ENCODE results near the gene ADRA1B. TPM values are rescaled to one million over a fixed set of nuclear protein-coding genes. Genes with fewer than 3 reads are reported as not detected.

Gene ADRA1B
- total RNA-seq, 1 donor from 2014 or later = not detected

GRCh38 chr5:159917994-159918393 is 1.7 kb downstream of the ADRA1B start:
- Mint-ChIP-seq H3K4me3 (no peak overlapping the region), H3K27ac (no peak overlapping the region), H3K4me1 (ENCODE audit: low read depth) (peaks cover 11% of the 10 kb centered on the region), H3K27me3 (ENCODE audit: insufficient read depth) (peaks cover 41% of the 10 kb centered on the region), H3K36me3 (ENCODE audit: low read depth) (no peaks in the 10 kb centered on the region), H3K9me3 (no peaks in the 10 kb centered on the region)
- intact Hi-C loops (cut with micrococcal nuclease) = loop anchor here (5.0 to 10.0 kb wide), 2 partner anchors 631 to 763 kb away; no protein-coding TSS in a partner anchor
- DNase-seq (ENCODE audit: low spot score) = no peak

- intact Hi-C loops (cut with micrococcal nuclease) = no loop called here
- Mint-ChIP-seq H3K27me3 (ENCODE audit: insufficient read depth) (peaks cover 33% of the 10 kb centered on the region), H3K9me3 (no peaks in the 10 kb centered on the region), H3K27ac (no peak overlapping the region), H3K4me3 (no peak overlapping the region), H3K4me1 (ENCODE audit: low read depth) (peaks cover 5% of the 10 kb centered on the region), H3K36me3 (ENCODE audit: low read depth) (no peaks in the 10 kb centered on the region)
- DNase-seq (ENCODE audit: low spot score) = no peak
Observed at GRCh38 chr5:159921721-159922120, 5.4 kb downstream of the ADRA1B start.

GRCh38 chr5:159923008-159923407 is 6.7 kb downstream of the ADRA1B start:
- intact Hi-C loops (cut with micrococcal nuclease) = no loop called here

GRCh38 chr5:159928122-159928909 is 12.0 kb downstream of the ADRA1B start:
- no peak for DNase-seq (ENCODE audit: low spot score)
- H3K9me3 Mint-ChIP-seq = no peaks in the 10 kb centered on the region
- no peaks in the 10 kb centered on the region for H3K36me3 Mint-ChIP-seq (ENCODE audit: low read depth)
- no peak overlapping the region for H3K4me3 Mint-ChIP-seq
- intact Hi-C loops (cut with micrococcal nuclease) = no loop called here
- H3K4me1 Mint-ChIP-seq (ENCODE audit: low read depth) = peaks cover 4% of the 10 kb centered on the region
- peaks cover 16% of the 10 kb centered on the region for H3K27me3 Mint-ChIP-seq (ENCODE audit: insufficient read depth)
- no peak overlapping the region for H3K27ac Mint-ChIP-seq

More at GRCh38 chr5:159923008-159923407, 6.7 kb downstream of the ADRA1B start:
- Mint-ChIP-seq H3K36me3 (ENCODE audit: low read depth) (no peaks in the 10 kb centered on the region), H3K9me3 (no peaks in the 10 kb centered on the region), H3K27me3 (ENCODE audit: insufficient read depth) (peaks cover 21% of the 10 kb centered on the region), H3K4me1 (ENCODE audit: low read depth) (no peaks in the 10 kb centered on the region), H3K27ac (no peak overlapping the region), H3K4me3 (no peak overlapping the region)
- no peak for DNase-seq (ENCODE audit: low spot score)

GRCh38 chr5:159929176-159929575 is 12.9 kb downstream of the ADRA1B start:
- Mint-ChIP-seq H3K27me3 (ENCODE audit: insufficient read depth) (peaks cover 16% of the 10 kb centered on the region), H3K9me3 (no peaks in the 10 kb centered on the region), H3K27ac (no peak overlapping the region), H3K4me1 (ENCODE audit: low read depth) (peaks cover 8% of the 10 kb centered on the region), H3K4me3 (no peak overlapping the region), H3K36me3 (ENCODE audit: low read depth) (no peaks in the 10 kb centered on the region)
- intact Hi-C loops (cut with micrococcal nuclease) = no loop called here
- no peak for DNase-seq (ENCODE audit: low spot score)

GRCh38 chr5:159933531-159934485 is 17.5 kb downstream of the ADRA1B start:
- peaks cover 8% of the 10 kb centered on the region for H3K27me3 Mint-ChIP-seq (ENCODE audit: insufficient read depth)
- no peaks in the 10 kb centered on the region for H3K9me3 Mint-ChIP-seq
- H3K4me1 Mint-ChIP-seq (ENCODE audit: low read depth) = peaks cover 8% of the 10 kb centered on the region
- DNase-seq (ENCODE audit: low spot score) = no peak
- no peak overlapping the region for H3K27ac Mint-ChIP-seq
- H3K36me3 Mint-ChIP-seq (ENCODE audit: low read depth) = no peaks in the 10 kb centered on the region
- intact Hi-C loops (cut with micrococcal nuclease) = no loop called here
- no peak overlapping the region for H3K4me3 Mint-ChIP-seq

- Mint-ChIP-seq H3K27me3 (ENCODE audit: insufficient read depth) (peaks cover 8% of the 10 kb centered on the region), H3K36me3 (ENCODE audit: low read depth) (no peaks in the 10 kb centered on the region), H3K27ac (no peak overlapping the region), H3K4me3 (no peak overlapping the region), H3K4me1 (ENCODE audit: low read depth) (peaks cover 8% of the 10 kb centered on the region), H3K9me3 (no peaks in the 10 kb centered on the region)
- no peak for DNase-seq (ENCODE audit: low spot score)
- intact Hi-C loops (cut with micrococcal nuclease) = no loop called here
Observed at GRCh38 chr5:159935946-159936345, 19.7 kb downstream of the ADRA1B start.

- DNase-seq (ENCODE audit: low spot score) = no peak
- no peaks in the 10 kb centered on the region for H3K9me3 Mint-ChIP-seq
- intact Hi-C loops (cut with micrococcal nuclease) = no loop called here
- H3K36me3 Mint-ChIP-seq (ENCODE audit: low read depth) = no peaks in the 10 kb centered on the region
- H3K4me1 Mint-ChIP-seq (ENCODE audit: low read depth) = peaks cover 8% of the 10 kb centered on the region
- no peak overlapping the region for H3K4me3 Mint-ChIP-seq
- H3K27me3 Mint-ChIP-seq (ENCODE audit: insufficient read depth) = peaks cover 10% of the 10 kb centered on the region
- H3K27ac Mint-ChIP-seq = no peak overlapping the region
Observed at GRCh38 chr5:159936686-159937329, 20.5 kb downstream of the ADRA1B start.

GRCh38 chr5:159937580-159937979 is 21.3 kb downstream of the ADRA1B start:
- Mint-ChIP-seq H3K9me3 (no peaks in the 10 kb centered on the region), H3K4me3 (no peak overlapping the region), H3K36me3 (ENCODE audit: low read depth) (no peaks in the 10 kb centered on the region), H3K27ac (no peak overlapping the region), H3K4me1 (ENCODE audit: low read depth) (peaks cover 8% of the 10 kb centered on the region), H3K27me3 (ENCODE audit: insufficient read depth) (peaks cover 8% of the 10 kb centered on the region)
- no peak for DNase-seq (ENCODE audit: low spot score)
- intact Hi-C loops (cut with micrococcal nuclease) = no loop called here

GRCh38 chr5:159943326-159943725 is 27.0 kb downstream of the ADRA1B start:
- intact Hi-C loops (cut with micrococcal nuclease) = no loop called here
- H3K36me3 Mint-ChIP-seq (ENCODE audit: low read depth) = no peaks in the 10 kb centered on the region
- H3K27me3 Mint-ChIP-seq (ENCODE audit: insufficient read depth) = peaks cover 4% of the 10 kb centered on the region
- no peak overlapping the region for H3K4me3 Mint-ChIP-seq
- DNase-seq (ENCODE audit: low spot score) = no peak
- H3K4me1 Mint-ChIP-seq (ENCODE audit: low read depth) = peaks cover 5% of the 10 kb centered on the region
- no peaks in the 10 kb centered on the region for H3K9me3 Mint-ChIP-seq
- H3K27ac Mint-ChIP-seq = no peak overlapping the region

- H3K4me3 Mint-ChIP-seq = no peak overlapping the region
- H3K9me3 Mint-ChIP-seq = no peaks in the 10 kb centered on the region
- DNase-seq (ENCODE audit: low spot score) = no peak
- intact Hi-C loops (cut with micrococcal nuclease) = no loop called here
- H3K36me3 Mint-ChIP-seq (ENCODE audit: low read depth) = no peaks in the 10 kb centered on the region
- H3K27me3 Mint-ChIP-seq (ENCODE audit: insufficient read depth) = peaks cover 4% of the 10 kb centered on the region
- H3K27ac Mint-ChIP-seq = no peak overlapping the region
- H3K4me1 Mint-ChIP-seq (ENCODE audit: low read depth) = peaks cover 5% of the 10 kb centered on the region
Observed at GRCh38 chr5:159944056-159944600, 27.8 kb downstream of the ADRA1B start.

- no peak overlapping the region for H3K4me3 Mint-ChIP-seq
- intact Hi-C loops (cut with micrococcal nuclease) = no loop called here
- no peaks in the 10 kb centered on the region for H3K36me3 Mint-ChIP-seq (ENCODE audit: low read depth)
Observed at GRCh38 chr5:159945359-159945758, 29.1 kb downstream of the ADRA1B start.

More at GRCh38 chr5:159945359-159945758, 29.1 kb downstream of the ADRA1B start:
- peaks cover 5% of the 10 kb centered on the region for H3K4me1 Mint-ChIP-seq (ENCODE audit: low read depth)
- DNase-seq (ENCODE audit: low spot score) = no peak
- H3K27me3 Mint-ChIP-seq (ENCODE audit: insufficient read depth) = peaks cover 8% of the 10 kb centered on the region
- H3K9me3 Mint-ChIP-seq = no peaks in the 10 kb centered on the region
- H3K27ac Mint-ChIP-seq = no peak overlapping the region

Data from activated T-helper 1 cell treated with anti-CD3 and anti-CD28 coated beads, Interleukin-12 subunit alpha, Interleukin-12 subunit beta, Interleukin-2, Interleukin-4 antibody, amounts not matched to agents 30 ng/mL and 10 ng/mL and 1 ng/mL, durations not matched to agents 14 hours and 24 hours and 36 hours (primary cell).